Activated T-helper 2 cell treated with anti-CD3 and anti-CD28 coated beads, Interferon-gamma antibody, Interleukin-2, Interleukin-4, amounts not matched to agents 10 μg/mL and 5 μg/mL and 100 μg/mL, durations not matched to agents 14 hours and 24 hours and 36 hours (primary cell): ENCODE results near the gene PHACTR1. TPM values are rescaled to one million over a fixed set of nuclear protein-coding genes. Genes with fewer than 3 reads are reported as not detected.
"Not testable (repeated sequence)": the region's sequence is repeated elsewhere in the genome, so short reads cannot be mapped to it uniquely, and the experiment has no call there.

Source experiments
- DNase-seq: peaks from one replicate; pipeline ENCODE4 v3.0.0; 2021; ENCODE audit warnings: low spot score
- H3K27ac Mint-ChIP-seq: one replicate; pipeline ENCODE4 v1.8.0; 2021; ENCODE audit warnings: mixed read lengths
- H3K27me3 Mint-ChIP-seq: one replicate; pipeline ENCODE4 v1.8.0; 2021; ENCODE audit warnings: low read depth, mixed read lengths
- H3K36me3 Mint-ChIP-seq: one replicate; pipeline ENCODE4 v1.8.0; 2021; ENCODE audit warnings: low read depth, mixed read lengths
- H3K4me1 Mint-ChIP-seq: one replicate; pipeline ENCODE4 v1.8.0; 2021; ENCODE audit warnings: low read depth, mixed read lengths
- H3K4me3 Mint-ChIP-seq: one replicate; pipeline ENCODE4 v1.8.0; 2021; ENCODE audit warnings: low read depth, mild to moderate bottlenecking, moderate library complexity, mixed read lengths
- H3K9me3 Mint-ChIP-seq: one replicate; pipeline ENCODE4 v1.8.0; 2021; ENCODE audit warnings: mixed read lengths
- intact Hi-C: fragments of 100-400 bp; cut with micrococcal nuclease; formaldehyde crosslinking; loops from one replicate; pipeline ENCODE4 v1.15.1; 2023
- total RNA-seq: library from RNA; stranded (reverse); gene quantifications from 2 replicates; pipeline ENCODE4 v1.2.3, GENCODE V29; 2022

Gene PHACTR1
- total RNA-seq, 1 donor from 2014 or later: 0.11 TPM

- H3K4me3 Mint-ChIP-seq: no peak overlapping the region
- no peaks in the 10 kb centered on the region for H3K4me1 Mint-ChIP-seq
- intact Hi-C loops: no loop called here
- peaks cover 22% of the 10 kb centered on the region for H3K27me3 Mint-ChIP-seq
- DNase-seq: no peak
- H3K27ac Mint-ChIP-seq: no peak overlapping the region
- H3K9me3 Mint-ChIP-seq: no peaks in the 10 kb centered on the region
- H3K36me3 Mint-ChIP-seq: no peaks in the 10 kb centered on the region
These were observed 409.3 kb downstream of the PHACTR1 start for GRCh38 chr6:13125841-13126240.

- Mint-ChIP-seq H3K27ac (no peak overlapping the region), H3K36me3 (no peaks in the 10 kb centered on the region), H3K4me1 (peaks cover 3% of the 10 kb centered on the region), H3K27me3 (peaks cover 13% of the 10 kb centered on the region), H3K4me3 (no peak overlapping the region), H3K9me3 (no peaks in the 10 kb centered on the region)
- intact Hi-C loops: no loop called here
- no peak for DNase-seq
These were observed 415.5 kb downstream of the PHACTR1 start for GRCh38 chr6:13131935-13132661.

GRCh38 chr6:13133894-13134293, 417.3 kb downstream of the PHACTR1 start:
- H3K27ac Mint-ChIP-seq, H3K36me3 Mint-ChIP-seq, intact Hi-C loops: not testable (repeated sequence)

GRCh38 chr6:13135152-13135551, 418.6 kb downstream of the PHACTR1 start:
- H3K27ac Mint-ChIP-seq: no peak overlapping the region
- H3K4me1 Mint-ChIP-seq: peaks cover 3% of the 10 kb centered on the region
- no peak overlapping the region for H3K4me3 Mint-ChIP-seq
- peaks cover 6% of the 10 kb centered on the region for H3K27me3 Mint-ChIP-seq
- no peaks in the 10 kb centered on the region for H3K9me3 Mint-ChIP-seq
- H3K36me3 Mint-ChIP-seq: no peaks in the 10 kb centered on the region
- intact Hi-C loops: no loop called here
- DNase-seq: no peak

More at GRCh38 chr6:13133894-13134293, 417.3 kb downstream of the PHACTR1 start:
- H3K27me3 Mint-ChIP-seq, H3K4me3 Mint-ChIP-seq, DNase-seq, H3K4me1 Mint-ChIP-seq, H3K9me3 Mint-ChIP-seq: not testable (repeated sequence)

- intact Hi-C loops: no loop called here
- DNase-seq: no peak
- no peaks in the 10 kb centered on the region for H3K9me3 Mint-ChIP-seq
- no peak overlapping the region for H3K27ac Mint-ChIP-seq
- no peaks in the 10 kb centered on the region for H3K36me3 Mint-ChIP-seq
- no peaks in the 10 kb centered on the region for H3K4me1 Mint-ChIP-seq
- no peak overlapping the region for H3K4me3 Mint-ChIP-seq
- H3K27me3 Mint-ChIP-seq: no peaks in the 10 kb centered on the region
These were observed 422.6 kb downstream of the PHACTR1 start for GRCh38 chr6:13139119-13139518.

GRCh38 chr6:13140980-13141379, 424.4 kb downstream of the PHACTR1 start:
- H3K27me3 Mint-ChIP-seq: no peaks in the 10 kb centered on the region
- H3K4me1 Mint-ChIP-seq: no peaks in the 10 kb centered on the region
- intact Hi-C loops: no loop called here
- no peaks in the 10 kb centered on the region for H3K36me3 Mint-ChIP-seq
- no peak overlapping the region for H3K4me3 Mint-ChIP-seq
- no peaks in the 10 kb centered on the region for H3K9me3 Mint-ChIP-seq
- H3K27ac Mint-ChIP-seq: no peak overlapping the region
- no peak for DNase-seq

- Mint-ChIP-seq H3K4me1 (no peaks in the 10 kb centered on the region), H3K9me3 (no peaks in the 10 kb centered on the region), H3K27ac (no peak overlapping the region), H3K36me3 (no peaks in the 10 kb centered on the region), H3K27me3 (no peaks in the 10 kb centered on the region), H3K4me3 (no peak overlapping the region)
- intact Hi-C loops: no loop called here
- no peak for DNase-seq
These were observed 424.8 kb downstream of the PHACTR1 start for GRCh38 chr6:13141387-13141786.

GRCh38 chr6:13142611-13143010, 426.0 kb downstream of the PHACTR1 start:
- no peak for DNase-seq
- Mint-ChIP-seq H3K36me3 (no peaks in the 10 kb centered on the region), H3K4me1 (no peaks in the 10 kb centered on the region), H3K27ac (no peak overlapping the region), H3K27me3 (no peaks in the 10 kb centered on the region), H3K9me3 (no peaks in the 10 kb centered on the region), H3K4me3 (no peak overlapping the region)
- intact Hi-C loops: no loop called here

- intact Hi-C loops: no loop called here
- no peaks in the 10 kb centered on the region for H3K4me1 Mint-ChIP-seq
- no peaks in the 10 kb centered on the region for H3K9me3 Mint-ChIP-seq
- H3K27ac Mint-ChIP-seq: no peak overlapping the region
- peaks cover 6% of the 10 kb centered on the region for H3K27me3 Mint-ChIP-seq
- no peak overlapping the region for H3K4me3 Mint-ChIP-seq
- H3K36me3 Mint-ChIP-seq: no peaks in the 10 kb centered on the region
- no peak for DNase-seq
These were observed 429.9 kb downstream of the PHACTR1 start for GRCh38 chr6:13146442-13146841.

- no peaks in the 10 kb centered on the region for H3K36me3 Mint-ChIP-seq
- no peak for DNase-seq
- no peaks in the 10 kb centered on the region for H3K9me3 Mint-ChIP-seq
- intact Hi-C loops: no loop called here
- peaks cover 10% of the 10 kb centered on the region for H3K27me3 Mint-ChIP-seq
- no peaks in the 10 kb centered on the region for H3K4me1 Mint-ChIP-seq
- H3K4me3 Mint-ChIP-seq: no peak overlapping the region
- no peak overlapping the region for H3K27ac Mint-ChIP-seq
These were observed 430.8 kb downstream of the PHACTR1 start for GRCh38 chr6:13147376-13147775.

GRCh38 chr6:13147782-13148181, 431.2 kb downstream of the PHACTR1 start:
- Mint-ChIP-seq H3K27ac (no peak overlapping the region), H3K36me3 (no peaks in the 10 kb centered on the region), H3K4me3 (no peak overlapping the region), H3K9me3 (no peaks in the 10 kb centered on the region), H3K4me1 (no peaks in the 10 kb centered on the region), H3K27me3 (peaks cover 14% of the 10 kb centered on the region)
- intact Hi-C loops: no loop called here
- DNase-seq: no peak

- peaks cover 23% of the 10 kb centered on the region for H3K27me3 Mint-ChIP-seq
- DNase-seq: no peak
- no peaks in the 10 kb centered on the region for H3K36me3 Mint-ChIP-seq
- intact Hi-C loops: no loop called here
- no peak overlapping the region for H3K27ac Mint-ChIP-seq
- no peaks in the 10 kb centered on the region for H3K9me3 Mint-ChIP-seq
- no peak overlapping the region for H3K4me3 Mint-ChIP-seq
- H3K4me1 Mint-ChIP-seq: no peaks in the 10 kb centered on the region
These were observed 436.2 kb downstream of the PHACTR1 start for GRCh38 chr6:13152764-13153163.

- intact Hi-C loops: no loop called here
- H3K4me3 Mint-ChIP-seq: no peak overlapping the region
- H3K4me1 Mint-ChIP-seq: no peaks in the 10 kb centered on the region
- no peak for DNase-seq
- no peak overlapping the region for H3K27ac Mint-ChIP-seq
- no peaks in the 10 kb centered on the region for H3K36me3 Mint-ChIP-seq
- H3K9me3 Mint-ChIP-seq: no peaks in the 10 kb centered on the region
- H3K27me3 Mint-ChIP-seq: peaks cover 19% of the 10 kb centered on the region
These were observed 439.8 kb downstream of the PHACTR1 start for GRCh38 chr6:13156381-13156780.

GRCh38 chr6:13157293-13157692, 440.7 kb downstream of the PHACTR1 start:
- Mint-ChIP-seq H3K27ac (no peak overlapping the region), H3K27me3 (peaks cover 15% of the 10 kb centered on the region), H3K4me3 (no peak overlapping the region), H3K9me3 (no peaks in the 10 kb centered on the region), H3K36me3 (no peaks in the 10 kb centered on the region), H3K4me1 (no peaks in the 10 kb centered on the region)
- intact Hi-C loops: no loop called here
- DNase-seq: no peak
